CD4-positive, alpha-beta T cell (primary cell): ENCODE data around the gene SRSF7. TPM values are rescaled to one million over a fixed set of nuclear protein-coding genes. Genes with fewer than 3 reads are reported as not detected.

Experiments used
- ATAC-seq: fragments of 200-7000 bp; cut with Tn5 transposase; one replicate; pipeline ENCODE4 v1.10.0; 2022; ENCODE audit warnings: mild to moderate bottlenecking; ENCODE audit not compliant: poor library complexity
- CTCF ChIA-PET: fragments of 350-600 bp; sonication (Branson Sonifier 250); formaldehyde crosslinking; loops from one replicate; lab custom pipeline; 2021; ENCODE audit warnings: antibody characterized with exemption, inconsistent platforms; lab: Charles Lee
- POLR2A ChIA-PET: fragments of 350-600 bp; sonication (Branson Sonifier 250); formaldehyde crosslinking; loops from one replicate; lab custom pipeline; 2021; ENCODE audit warnings: antibody characterized with exemption, inconsistent platforms; lab: Charles Lee
- DNase-seq, 14 experiments: peaks; one replicate each; pipeline ENCODE4 v3.0.0-alpha.2; 2013 to 2020; ENCODE audit warnings: mixed read lengths in 2 of 14
- H3K27ac ChIP-seq, 2 donors: one replicate each; pipeline versions ENCODE4 v1.5.1 to v1.7.0; 2013; ENCODE audit warnings: low read length in 2 of 2, low read depth in 1 of 2, mild to moderate bottlenecking in 1 of 2
- H3K27me3 ChIP-seq, 2 experiments: 1 replicate in 1 of 2; 2 replicates in 1 of 2; pipeline versions ENCODE4 v1.6.1 to v1.7.0; 2013; ENCODE audit warnings: low read length in 2 of 2, control low read depth in 1 of 2, mild to moderate bottlenecking in 1 of 2, moderate library complexity in 1 of 2; ENCODE audit not compliant: insufficient read depth in 2 of 2, control insufficient read depth in 1 of 2
- H3K36me3 ChIP-seq: one replicate; pipeline ENCODE4 v1.6.1; 2013; ENCODE audit warnings: low read length, control low read depth; ENCODE audit not compliant: insufficient read depth
- H3K4me1 ChIP-seq: one replicate; pipeline ENCODE4 v1.6.1; 2013; ENCODE audit warnings: low read length, control low read depth; ENCODE audit not compliant: insufficient read depth
- H3K4me3 ChIP-seq: one replicate; pipeline ENCODE4 v1.5.1; 2013; ENCODE audit warnings: mild to moderate bottlenecking, low read length, moderate library complexity
- H3K9me3 ChIP-seq, 2 experiments: 1 replicate in 1 of 2; 2 replicates in 1 of 2; pipeline versions ENCODE4 v1.6.1 to v1.7.0; 2013; ENCODE audit warnings: low read length in 2 of 2, mild to moderate bottlenecking in 2 of 2, control low read depth in 1 of 2, moderate library complexity in 1 of 2; ENCODE audit not compliant: control insufficient read depth in 1 of 2, insufficient read depth in 1 of 2
- H3K27ac Mint-ChIP-seq: one replicate; pipeline ENCODE4 v1.8.0; 2020; ENCODE audit warnings: mixed read lengths
- H3K27me3 Mint-ChIP-seq: one replicate; pipeline ENCODE4 v1.8.0; 2021; ENCODE audit warnings: mixed read lengths
- H3K36me3 Mint-ChIP-seq: one replicate; pipeline ENCODE4 v1.8.0; 2021; ENCODE audit warnings: low read depth, mixed read lengths
- H3K4me1 Mint-ChIP-seq: one replicate; pipeline ENCODE4 v1.8.0; 2021; ENCODE audit warnings: low read depth, mixed read lengths
- H3K4me3 Mint-ChIP-seq: one replicate; pipeline ENCODE4 v1.8.0; 2020; ENCODE audit warnings: mild to moderate bottlenecking, mixed read lengths
- H3K9me3 Mint-ChIP-seq: one replicate; pipeline ENCODE4 v1.8.0; 2020; ENCODE audit warnings: mixed read lengths
- CTCF ChIP-seq: fragments of 200-600 bp; IDR thresholded peaks from one replicate; pipeline ENCODE4 v1.8.0; 2022; ENCODE audit warnings: antibody characterized with exemption, mild to moderate bottlenecking
- intact Hi-C, 2 experiments: fragments of 100-400 bp; cut with DNase I in 1 of 2; cut with micrococcal nuclease in 1 of 2; formaldehyde crosslinking; loops; one replicate each; pipeline versions ENCODE4 v1.15.1 to v1.9.0; 2023 to 2025; cut with DNase I, micrococcal nuclease
- total RNA-seq, 174 experiments: library from RNA in 2 of 174; stranded (reverse) in 2 of 174; gene quantifications; one replicate each; pipeline ENCODE4 v1.2.3 and lab custom pipeline; 2021 to 2026

The SRSF7 gene
- total RNA-seq, 2 experiments from 2014 or later = 550 to 557 TPM

DNA sequence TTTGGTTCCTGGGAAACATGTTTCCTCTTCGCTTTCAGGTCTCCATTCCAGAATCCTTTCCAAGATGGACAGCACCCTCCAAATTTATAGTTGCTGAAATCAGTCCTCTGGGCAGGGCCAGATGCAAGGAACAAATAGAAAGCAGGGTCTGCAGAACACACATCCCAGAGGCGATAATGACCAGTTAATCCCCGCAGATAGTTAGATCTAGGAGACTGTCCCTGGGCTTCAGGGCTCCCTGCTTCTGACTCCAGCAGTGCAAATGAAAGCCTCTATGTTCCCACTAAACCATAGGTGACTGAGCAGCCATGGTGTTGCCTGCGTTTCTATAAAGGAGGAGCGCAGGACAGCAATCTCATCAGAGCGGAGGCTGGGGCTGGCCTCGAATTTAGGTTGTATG lies 38.7 kb downstream of the SRSF7 start:
- peaks cover 70% of the 10 kb centered on the region for H3K4me1 Mint-ChIP-seq
- no peak overlapping the region for H3K4me3 ChIP-seq
- ATAC-seq = no peak
- H3K27ac ChIP-seq = no peak overlapping the region
- no peaks in the 10 kb centered on the region for H3K9me3 ChIP-seq
- DNase-seq = no peak
- CTCF ChIA-PET = interaction anchor here (0.7 kb wide), 1 partner anchor 41 kb away, joined by 3 read pairs; no protein-coding TSS in a partner anchor
- H3K27me3 ChIP-seq = no peaks in the 10 kb centered on the region
- no peaks in the 10 kb centered on the region for H3K27me3 Mint-ChIP-seq
- POLR2A ChIA-PET = no interaction called here
- no peak for TF ChIP-seq CTCF
- H3K4me1 ChIP-seq = peaks cover 58% of the 10 kb centered on the region
- H3K9me3 Mint-ChIP-seq = peaks cover 3% of the 10 kb centered on the region
- H3K36me3 Mint-ChIP-seq = peaks cover 52% of the 10 kb centered on the region
- intact Hi-C loops = no loop called here
- peak overlapping the region; percentile 20 for H3K27ac Mint-ChIP-seq
- H3K36me3 ChIP-seq = peaks cover 24% of the 10 kb centered on the region
- no peak overlapping the region for H3K4me3 Mint-ChIP-seq

DNA sequence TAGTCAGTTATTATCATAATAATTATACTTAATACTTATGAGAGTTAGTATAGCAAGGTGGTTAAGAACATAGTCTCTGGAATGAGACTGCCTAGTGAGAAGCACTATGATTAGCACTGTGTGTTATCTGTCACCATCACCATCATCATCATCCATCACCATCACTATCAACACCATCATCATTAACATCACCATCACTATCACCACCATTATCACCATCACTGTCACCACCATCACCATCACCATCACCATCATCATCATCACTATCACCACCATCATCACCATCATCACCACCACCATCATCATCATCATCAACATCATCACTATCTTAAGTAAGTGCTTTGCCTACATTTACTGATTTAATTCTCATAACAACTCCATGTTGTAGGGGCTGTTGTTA lies 39.6 kb downstream of the SRSF7 start:
- H3K27ac ChIP-seq = no peak overlapping the region
- no peaks in the 10 kb centered on the region for H3K27me3 ChIP-seq
- ChIA-PET POLR2A (no interaction called here), CTCF (no interaction called here)
- ATAC-seq (no peak), DNase-seq (no peak)
- no peak for TF ChIP-seq CTCF
- peak overlapping the region; percentile 20 for H3K27ac Mint-ChIP-seq
- H3K4me3 Mint-ChIP-seq = no peak overlapping the region
- peaks cover 24% of the 10 kb centered on the region for H3K36me3 ChIP-seq
- H3K9me3 ChIP-seq = no peaks in the 10 kb centered on the region
- no peak overlapping the region for H3K4me3 ChIP-seq
- H3K9me3 Mint-ChIP-seq = peaks cover 3% of the 10 kb centered on the region
- H3K27me3 Mint-ChIP-seq = no peaks in the 10 kb centered on the region
- peaks cover 79% of the 10 kb centered on the region for H3K4me1 Mint-ChIP-seq
- peaks cover 65% of the 10 kb centered on the region for H3K4me1 ChIP-seq
- peaks cover 46% of the 10 kb centered on the region for H3K36me3 Mint-ChIP-seq
- intact Hi-C loops = no loop called here

DNA sequence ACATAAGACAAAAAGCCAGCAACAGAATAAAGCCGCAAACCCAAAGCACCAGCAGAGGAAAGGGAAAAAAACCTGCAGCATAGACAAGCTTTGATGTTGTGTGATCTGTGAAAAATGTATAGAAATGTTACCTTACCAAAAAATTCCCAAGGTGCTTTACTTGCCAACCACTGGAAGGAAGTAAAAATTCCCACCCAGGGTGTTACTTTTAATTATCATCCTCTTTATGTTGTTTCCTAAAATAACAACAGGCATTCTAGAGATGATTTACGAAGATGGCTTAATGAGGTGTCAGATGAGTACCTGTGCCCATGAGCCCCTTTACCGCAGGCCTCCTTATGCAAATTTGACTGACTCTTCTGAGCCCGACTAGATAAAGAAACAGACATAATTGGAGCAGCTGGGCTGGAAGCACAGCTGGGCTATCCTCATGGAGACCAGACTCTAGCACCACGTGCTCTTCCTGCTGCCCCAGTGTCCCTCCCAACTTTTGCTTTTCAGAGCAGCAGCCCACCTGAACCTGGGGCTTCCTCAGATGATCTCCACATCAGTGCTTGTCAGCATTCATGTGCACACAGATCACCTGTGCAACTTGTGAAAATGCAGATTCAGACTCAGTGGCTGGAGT lies 41.5 kb downstream of the SRSF7 start:
- peak overlapping the region; percentile 50 to 55 for H3K27ac ChIP-seq
- H3K9me3 ChIP-seq = no peaks in the 10 kb centered on the region
- Mint-ChIP-seq H3K4me3 (peak overlapping the region; percentile 82), H3K4me1 (peaks cover 72% of the 10 kb centered on the region), H3K36me3 (peaks cover 39% of the 10 kb centered on the region), H3K9me3 (peaks cover 3% of the 10 kb centered on the region), H3K27ac (peak overlapping the region; percentile 93), H3K27me3 (no peaks in the 10 kb centered on the region)
- peak overlapping the region; percentile 2 for H3K4me3 ChIP-seq
- POLR2A ChIA-PET = interaction anchor here (0.6 to 3.2 kb wide), 16 partner anchors 11 to 332 kb away, joined by 3 to 20 read pairs (median 5); partner anchors contain the start of genes ATL2, GALM, HNRNPLL and SRSF7
- CTCF ChIA-PET = interaction anchor here (0.7 to 1.5 kb wide), 5 partner anchors 13 to 133 kb away, joined by 3 to 6 read pairs (median 3); no protein-coding TSS in a partner anchor
- H3K4me1 ChIP-seq = peaks cover 67% of the 10 kb centered on the region
- no peaks in the 10 kb centered on the region for H3K27me3 ChIP-seq
- H3K36me3 ChIP-seq = peaks cover 16% of the 10 kb centered on the region
- ATAC-seq (peak; percentile 77), DNase-seq (peak in 5 of 14 experiments; percentile 53 to 88 (median 78))
- intact Hi-C loops = loop anchor here in 1 of 2 experiments (2.0 to 5.0 kb wide), 3 partner anchors 27 to 107 kb away; partner anchors contain the start of genes GALM and HNRNPLL
- no peak for TF ChIP-seq CTCF
